Uterus (tissue), 4 donors: ENCODE measurements around the gene ZSWIM5. TPM values are rescaled to one million over a fixed set of nuclear protein-coding genes. Genes with fewer than 3 reads are reported as not detected.
"Not testable (repeated sequence)": the region's sequence is repeated elsewhere in the genome, so short reads cannot be mapped to it uniquely, and the experiment has no call there.

Source experiments
- DNase-seq, 2 donors: peaks; one replicate each; pipeline ENCODE4 v3.0.0-alpha.2; 2019 to 2020
- H3K27ac ChIP-seq, 2 donors: fragments of 200-600 bp; sonication (generic); 1 replicate in 1 of 2; 2 replicates in 1 of 2; pipeline ENCODE4 v1.5.1; 2016 to 2018
- H3K27me3 ChIP-seq, 2 donors: fragments of 200-600 bp; sonication (generic); one replicate each; pipeline ENCODE4 v1.5.1; 2018 to 2019; ENCODE audit warnings: control low read depth in 1 of 2
- H3K36me3 ChIP-seq, 2 donors: fragments of 200-600 bp; sonication (generic); one replicate each; pipeline ENCODE4 v1.5.1; 2019; ENCODE audit warnings: control low read depth in 1 of 2
- H3K4me1 ChIP-seq, 2 donors: fragments of 200-600 bp; sonication (generic); one replicate each; pipeline ENCODE4 v1.5.1; 2018 to 2019; ENCODE audit warnings: control low read depth in 1 of 2
- H3K4me3 ChIP-seq, 2 donors: fragments of 200-600 bp; sonication (generic); 1 replicate in 1 of 2; 2 replicates in 1 of 2; pipeline ENCODE4 v1.5.1; 2018 to 2019; ENCODE audit warnings: mild to moderate bottlenecking in 1 of 2
- H3K9me3 ChIP-seq, 2 donors: fragments of 200-600 bp; sonication (generic); one replicate each; pipeline ENCODE4 v1.5.1; 2019; ENCODE audit warnings: control low read depth in 1 of 2
- POLR2A ChIP-seq, 2 donors: fragments of 450-650 bp; IDR thresholded peaks; one replicate each; pipeline ENCODE4 v1.6.1; 2016; ENCODE audit warnings: antibody characterized with exemption in 2 of 2, mild to moderate bottlenecking in 1 of 2, moderate library complexity in 1 of 2
- intact Hi-C: fragments of 100-400 bp; cut with DNase I; formaldehyde crosslinking; loops from one replicate; pipeline ENCODE4 v1.15.1; 2023; ENCODE audit warnings: low total_unique reads
- total RNA-seq, 4 donors: library from RNA; depleted of rRNA in 3 of 4; stranded (reverse); fragments of >200 nt in 3 of 4; gene quantifications; one replicate each; pipeline versions ENCODE4 v1.1.0 to v1.2.4, GENCODE V29; 2014 to 2023
- TF ChIP-seq, protein P1 (sequence below), 4 experiments: fragments of 200-600 bp in 2 of 4; fragments of 450-650 bp in 2 of 4; sonication (generic) in 2 of 4; IDR thresholded peaks; one replicate each; pipeline ENCODE4 v1.5.1; 2016 to 2019; ENCODE audit warnings: antibody characterized with exemption in 4 of 4, mild to moderate bottlenecking in 2 of 4, moderate library complexity in 1 of 4
- donor health status: DM: yes; HTN: yes; CAD: no.

Gene ZSWIM5
- total RNA-seq, 4 donors from 2014 or later: 1.5 to 6.6 (median 3.6) TPM

- no peaks in the 10 kb centered on the region for H3K9me3 ChIP-seq
- DNase-seq: no peak
- intact Hi-C loops: no loop called here
- H3K27me3 ChIP-seq: no peaks in the 10 kb centered on the region
- H3K27ac ChIP-seq: no peak overlapping the region
- no peak overlapping the region for H3K4me3 ChIP-seq
- H3K4me1 ChIP-seq: no peaks in the 10 kb centered on the region
- TF ChIP-seq, protein P1, sequence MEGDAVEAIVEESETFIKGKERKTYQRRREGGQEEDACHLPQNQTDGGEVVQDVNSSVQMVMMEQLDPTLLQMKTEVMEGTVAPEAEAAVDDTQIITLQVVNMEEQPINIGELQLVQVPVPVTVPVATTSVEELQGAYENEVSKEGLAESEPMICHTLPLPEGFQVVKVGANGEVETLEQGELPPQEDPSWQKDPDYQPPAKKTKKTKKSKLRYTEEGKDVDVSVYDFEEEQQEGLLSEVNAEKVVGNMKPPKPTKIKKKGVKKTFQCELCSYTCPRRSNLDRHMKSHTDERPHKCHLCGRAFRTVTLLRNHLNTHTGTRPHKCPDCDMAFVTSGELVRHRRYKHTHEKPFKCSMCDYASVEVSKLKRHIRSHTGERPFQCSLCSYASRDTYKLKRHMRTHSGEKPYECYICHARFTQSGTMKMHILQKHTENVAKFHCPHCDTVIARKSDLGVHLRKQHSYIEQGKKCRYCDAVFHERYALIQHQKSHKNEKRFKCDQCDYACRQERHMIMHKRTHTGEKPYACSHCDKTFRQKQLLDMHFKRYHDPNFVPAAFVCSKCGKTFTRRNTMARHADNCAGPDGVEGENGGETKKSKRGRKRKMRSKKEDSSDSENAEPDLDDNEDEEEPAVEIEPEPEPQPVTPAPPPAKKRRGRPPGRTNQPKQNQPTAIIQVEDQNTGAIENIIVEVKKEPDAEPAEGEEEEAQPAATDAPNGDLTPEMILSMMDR (IDR thresholded peaks at IDR 0.05): no peak
- TF ChIP-seq POLR2A (IDR thresholded peaks at IDR 0.05): no peak
- H3K36me3 ChIP-seq: no peaks in the 10 kb centered on the region
These were observed 18.7 kb downstream of the ZSWIM5 start for GRCh38 chr1:45187725-45188124.

- H3K4me3 ChIP-seq, H3K27me3 ChIP-seq, H3K36me3 ChIP-seq, intact Hi-C loops, H3K27ac ChIP-seq, DNase-seq, H3K9me3 ChIP-seq, H3K4me1 ChIP-seq: not testable (repeated sequence)
These were observed 26.4 kb downstream of the ZSWIM5 start for GRCh38 chr1:45179918-45180519.

DNA sequence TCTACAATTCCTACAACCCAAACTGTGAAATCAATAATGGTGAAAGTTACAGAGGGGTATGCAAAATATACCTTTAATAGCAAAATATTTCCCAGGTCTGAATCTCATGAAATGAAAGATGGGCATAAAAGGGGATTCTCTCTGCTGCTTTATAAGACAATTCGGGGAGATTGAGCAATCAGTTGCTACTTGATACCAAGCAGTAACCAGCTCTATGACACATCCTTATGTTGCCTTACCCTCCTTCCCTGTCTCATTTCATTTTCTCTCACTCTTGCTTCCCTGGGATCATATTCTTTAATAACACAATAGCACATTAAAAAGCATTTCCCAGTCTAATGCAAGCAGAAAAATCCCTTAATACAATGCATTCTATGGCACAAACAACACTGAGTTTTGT lies 29.0 kb downstream of the ZSWIM5 start:
- intact Hi-C loops: no loop called here
- no peak overlapping the region for H3K27ac ChIP-seq
- no peaks in the 10 kb centered on the region for H3K4me1 ChIP-seq
- no peak for DNase-seq
- H3K27me3 ChIP-seq: no peaks in the 10 kb centered on the region
- H3K9me3 ChIP-seq: no peaks in the 10 kb centered on the region
- TF ChIP-seq, protein P1 (IDR thresholded peaks at IDR 0.05): no peak
- no peak for TF ChIP-seq POLR2A (IDR thresholded peaks at IDR 0.05)
- no peaks in the 10 kb centered on the region for H3K36me3 ChIP-seq
- H3K4me3 ChIP-seq: no peak overlapping the region

DNA sequence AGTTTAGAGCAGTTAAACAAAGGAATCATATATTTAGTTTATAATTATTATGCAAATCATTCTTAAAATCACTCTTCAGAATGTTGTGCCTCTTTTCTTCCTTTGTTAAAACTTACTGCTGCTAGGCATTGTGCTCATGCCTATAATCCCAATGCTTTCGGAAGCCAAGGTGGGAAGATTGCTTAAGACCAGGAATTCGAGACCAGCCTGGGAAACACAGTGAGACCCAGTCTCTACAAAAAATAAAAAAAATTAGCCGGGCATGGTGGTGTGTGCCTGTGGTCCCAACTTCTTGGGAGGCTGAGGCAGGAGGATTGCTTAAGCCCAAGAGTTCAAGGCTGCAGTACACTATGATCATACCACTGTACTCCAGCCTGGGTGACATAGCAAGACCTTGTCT lies 33.6 kb downstream of the ZSWIM5 start:
- no peaks in the 10 kb centered on the region for H3K9me3 ChIP-seq
- H3K4me1 ChIP-seq: no peaks in the 10 kb centered on the region
- DNase-seq: no peak
- H3K27me3 ChIP-seq: no peaks in the 10 kb centered on the region
- intact Hi-C loops: no loop called here
- no peak overlapping the region for H3K27ac ChIP-seq
- TF ChIP-seq, protein P1 (IDR thresholded peaks at IDR 0.05): no peak
- no peak for TF ChIP-seq POLR2A (IDR thresholded peaks at IDR 0.05)
- H3K36me3 ChIP-seq: no peaks in the 10 kb centered on the region
- no peak overlapping the region for H3K4me3 ChIP-seq

GRCh38 chr1:45172005-45172404 lies 34.4 kb downstream of the ZSWIM5 start:
- H3K27ac ChIP-seq: no peak overlapping the region
- no peaks in the 10 kb centered on the region for H3K9me3 ChIP-seq
- no peaks in the 10 kb centered on the region for H3K36me3 ChIP-seq
- TF ChIP-seq POLR2A (IDR thresholded peaks at IDR 0.05): no peak
- TF ChIP-seq, protein P1 (IDR thresholded peaks at IDR 0.05): no peak
- no peak for DNase-seq
- no peak overlapping the region for H3K4me3 ChIP-seq
- intact Hi-C loops: no loop called here
- no peaks in the 10 kb centered on the region for H3K27me3 ChIP-seq
- no peaks in the 10 kb centered on the region for H3K4me1 ChIP-seq

- Histone ChIP-seq H3K27ac (no peak overlapping the region), H3K27me3 (no peaks in the 10 kb centered on the region), H3K4me1 (no peaks in the 10 kb centered on the region), H3K36me3 (no peaks in the 10 kb centered on the region), H3K4me3 (no peak overlapping the region), H3K9me3 (no peaks in the 10 kb centered on the region)
- TF ChIP-seq POLR2A (IDR thresholded peaks at IDR 0.05): no peak
- TF ChIP-seq, protein P1 (IDR thresholded peaks at IDR 0.05): no peak
- DNase-seq: no peak
- intact Hi-C loops: no loop called here
These were observed 34.8 kb downstream of the ZSWIM5 start for GRCh38 chr1:45171575-45171974.
